SIG-M5 treated with dmso at 0.1 percent for 504 hours (cell line): ENCODE results near the gene FFAR1.
"Not testable (repeated sequence)": the region's sequence is repeated elsewhere in the genome, so short reads cannot be mapped to it uniquely, and the experiment has no call there.

Experiments used
- DNase-seq: peaks from one replicate; lab custom pipeline; 2025; ENCODE audit not compliant: unreplicated experiment; lab: John Stamatoyannopoulos, UW

Gene FFAR1

DNA sequence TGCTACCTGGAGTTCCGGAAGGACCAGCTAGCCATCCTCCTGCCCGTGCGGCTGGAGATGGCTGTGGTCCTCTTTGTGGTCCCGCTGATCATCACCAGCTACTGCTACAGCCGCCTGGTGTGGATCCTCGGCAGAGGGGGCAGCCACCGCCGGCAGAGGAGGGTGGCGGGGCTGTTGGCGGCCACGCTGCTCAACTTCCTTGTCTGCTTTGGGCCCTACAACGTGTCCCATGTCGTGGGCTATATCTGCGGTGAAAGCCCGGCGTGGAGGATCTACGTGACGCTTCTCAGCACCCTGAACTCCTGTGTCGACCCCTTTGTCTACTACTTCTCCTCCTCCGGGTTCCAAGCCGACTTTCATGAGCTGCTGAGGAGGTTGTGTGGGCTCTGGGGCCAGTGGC is 11.7 kb downstream of the FFAR1 start:
- not testable (repeated sequence) for DNase-seq

DNA sequence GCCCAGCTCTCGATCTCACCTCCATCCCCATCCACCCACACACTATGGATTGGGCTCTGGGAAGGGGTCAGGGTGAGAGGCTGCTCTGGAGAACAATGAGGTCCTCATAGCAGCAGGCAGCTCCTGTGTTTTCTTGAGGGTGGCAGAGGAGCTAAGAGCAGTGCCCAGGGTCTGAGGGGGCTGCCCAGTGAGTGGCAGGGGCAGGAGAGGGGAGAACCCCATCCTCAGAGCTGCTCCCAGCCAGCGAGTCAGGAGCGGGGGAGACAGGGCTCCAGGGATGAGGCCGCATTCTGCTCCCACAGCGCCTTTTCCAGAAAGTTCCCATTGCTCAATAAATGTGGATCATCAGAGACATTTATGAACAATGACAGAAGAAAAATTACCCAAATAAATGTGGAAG is 12.4 kb downstream of the FFAR1 start:
- DNase-seq = not testable (repeated sequence)

DNA sequence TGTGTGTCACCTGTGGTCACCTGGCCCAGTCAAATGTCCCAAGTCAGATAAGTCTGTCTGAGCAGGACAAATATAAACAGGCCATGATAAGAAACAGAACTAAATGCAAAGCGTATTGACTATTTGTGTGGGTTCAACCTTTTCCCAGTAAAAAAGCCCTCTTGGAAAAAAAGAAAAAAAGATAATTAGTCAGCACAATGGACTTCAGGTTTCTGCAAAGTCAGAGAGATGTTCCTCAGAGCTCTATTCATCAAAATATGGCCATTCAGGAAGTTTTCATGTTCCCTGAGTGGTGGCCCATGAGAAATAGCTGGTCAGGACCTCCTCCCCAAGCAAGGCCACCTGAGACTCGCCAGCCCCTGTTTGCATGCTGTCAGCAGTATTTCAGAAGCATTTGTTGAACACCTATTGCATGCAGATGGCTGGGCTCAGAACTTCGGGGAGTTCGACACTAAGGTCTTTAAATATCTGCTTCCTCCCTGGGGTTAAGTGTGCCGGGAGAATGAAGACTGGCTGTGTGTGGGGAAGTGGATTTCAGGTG is 13.2 kb downstream of the FFAR1 start:
- no peak for DNase-seq

DNA sequence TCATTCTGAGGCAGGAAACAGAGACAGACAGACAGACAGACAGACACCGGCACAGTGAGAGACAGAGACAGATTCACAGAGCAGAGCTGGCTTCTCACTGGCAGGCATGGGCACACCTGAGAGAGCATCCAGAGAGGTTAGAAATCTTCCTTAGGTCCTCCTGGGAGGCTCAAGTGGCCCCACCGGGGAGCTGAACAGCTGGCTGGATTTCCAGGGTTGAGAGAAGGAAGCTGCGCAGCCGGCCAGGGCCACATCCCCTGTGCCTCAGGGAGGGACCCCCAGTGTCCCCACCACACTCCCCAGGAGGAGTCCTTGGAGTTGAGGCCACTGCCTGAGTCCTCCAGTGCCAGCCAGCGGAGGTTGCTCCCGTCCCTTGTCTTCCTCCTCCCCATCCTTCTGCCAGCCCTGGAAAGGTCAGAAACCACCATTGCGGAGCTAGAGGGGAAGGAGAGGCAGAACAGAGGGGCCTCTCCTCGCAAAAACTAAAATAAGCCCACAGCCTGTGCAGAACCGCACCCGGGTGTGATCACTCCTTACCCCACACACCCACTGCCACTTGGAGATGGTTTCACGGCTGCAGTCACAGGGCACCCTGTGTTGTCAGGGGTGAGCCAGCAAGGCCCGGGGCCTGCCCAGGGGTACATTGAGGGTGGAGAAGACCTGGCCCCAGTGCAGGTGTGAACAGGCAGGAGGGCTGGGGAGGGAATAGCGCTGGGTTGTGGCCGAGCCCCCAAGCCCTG is 14.7 kb downstream of the FFAR1 start:
- no peak for DNase-seq

DNA sequence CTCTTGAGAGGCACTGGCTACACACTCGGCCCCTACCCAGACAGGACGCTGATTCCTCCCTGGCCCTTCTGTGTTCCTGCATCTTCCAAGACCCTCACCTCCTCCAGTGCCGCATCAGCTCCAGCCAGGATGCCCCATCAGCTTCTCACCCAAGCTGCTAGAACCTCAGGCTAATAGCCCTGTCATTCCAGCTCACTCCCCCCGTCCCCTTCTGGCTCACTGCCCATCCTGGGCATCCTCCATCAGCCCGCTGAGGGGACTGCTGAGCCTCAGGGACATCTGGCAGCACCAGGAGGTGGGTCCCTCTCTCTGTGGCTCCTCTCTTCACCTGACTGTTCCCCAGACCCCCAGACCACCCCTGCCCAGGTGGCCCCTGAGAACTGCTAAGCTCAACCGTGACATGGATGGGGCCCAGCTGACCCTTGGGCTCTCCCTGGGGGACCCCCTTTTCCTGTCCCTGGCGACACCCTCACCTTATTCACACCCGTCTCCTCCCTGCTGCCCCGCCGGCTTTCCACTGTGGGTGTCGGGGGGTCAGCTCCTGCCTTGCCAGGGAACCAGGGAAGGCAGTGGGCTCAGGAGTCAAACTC is 15.4 kb downstream of the FFAR1 start:
- no peak for DNase-seq

GRCh38 chr19:35363711-35364425 is 16.2 kb downstream of the FFAR1 start:
- DNase-seq = no peak

DNA sequence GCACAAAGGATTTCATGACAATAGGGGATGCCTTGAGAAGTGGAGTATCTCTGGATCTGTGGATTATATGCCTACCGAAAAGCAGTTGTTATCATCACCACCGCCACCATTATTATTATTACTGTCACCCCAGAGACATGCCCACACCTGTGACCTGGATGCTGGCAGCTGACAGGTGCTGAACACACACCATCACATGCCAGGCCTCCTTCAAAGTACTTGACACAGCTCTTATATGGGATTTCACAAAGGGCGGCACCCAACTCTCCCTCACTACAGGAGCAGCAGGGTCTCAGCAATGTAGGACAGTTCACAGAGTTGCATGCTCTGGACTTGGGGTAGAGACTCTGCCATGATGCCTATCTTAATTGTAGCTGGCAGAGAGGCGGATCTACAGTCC is 17.6 kb downstream of the FFAR1 start:
- no peak for DNase-seq

DNA sequence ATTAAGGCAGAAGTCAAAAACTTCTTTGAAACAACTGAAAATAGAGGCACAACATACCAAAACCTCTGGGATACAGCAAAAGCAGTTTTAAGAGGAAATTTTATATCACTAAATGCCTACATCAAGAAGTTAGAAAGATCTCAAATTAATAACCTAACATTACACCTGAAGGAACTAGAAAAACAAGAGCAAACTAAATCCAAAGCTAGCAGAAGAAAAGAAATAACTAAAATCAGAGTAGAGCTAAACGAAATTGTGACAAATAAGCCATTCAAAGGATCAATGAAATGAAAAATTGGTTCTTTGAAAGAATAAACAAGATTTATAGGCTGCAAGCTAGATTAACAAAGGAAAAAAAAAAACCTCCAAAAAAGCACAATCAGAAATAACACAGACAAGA is 20.7 kb downstream of the FFAR1 start:
- DNase-seq = no peak

DNA sequence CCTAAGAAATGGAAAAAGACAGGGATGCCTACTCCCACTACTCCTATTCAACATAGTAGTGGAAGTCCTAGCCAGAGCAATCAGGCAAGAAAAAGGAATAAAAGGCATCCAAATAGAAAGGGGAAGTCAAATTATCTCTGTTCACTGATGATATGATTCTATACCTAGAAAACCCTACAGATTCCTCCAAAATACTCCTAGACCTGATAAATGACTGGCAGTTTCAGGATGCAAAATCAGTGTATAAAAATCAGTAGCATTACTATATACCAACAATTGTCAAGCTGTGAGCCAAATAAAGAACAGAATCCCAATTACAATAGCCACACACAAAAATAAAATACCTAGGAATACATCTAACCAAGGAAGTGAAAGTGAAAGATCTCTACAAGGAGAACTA is 21.8 kb downstream of the FFAR1 start:
- DNase-seq = no peak

DNA sequence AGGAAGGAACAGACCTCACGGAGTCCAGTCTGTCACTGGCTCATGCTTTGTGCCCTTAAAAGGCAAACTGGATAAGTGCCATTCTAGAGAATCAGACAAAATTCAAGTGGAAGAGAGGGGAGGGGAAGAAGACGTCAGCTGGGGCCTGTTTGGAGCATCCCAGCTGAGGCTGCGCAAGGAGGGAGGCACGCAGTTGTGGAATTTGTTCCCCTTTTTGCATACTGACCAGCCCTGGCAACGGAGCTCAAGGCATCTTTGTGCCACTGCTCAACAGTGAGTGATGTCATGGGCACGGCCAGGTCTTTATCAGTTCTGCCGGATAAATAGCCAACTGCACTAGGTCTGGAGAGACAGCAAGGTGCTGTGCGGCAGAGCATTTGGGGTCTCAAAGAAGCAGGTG is 23.0 kb downstream of the FFAR1 start, which contains the start of gene GPR42:
TSS of gene GPR42 (plus strand) at position 347 of the 400 bp plus-strand sequence. CDS start 292 bp downstream, outside the sequence.
- no peak for DNase-seq

DNA sequence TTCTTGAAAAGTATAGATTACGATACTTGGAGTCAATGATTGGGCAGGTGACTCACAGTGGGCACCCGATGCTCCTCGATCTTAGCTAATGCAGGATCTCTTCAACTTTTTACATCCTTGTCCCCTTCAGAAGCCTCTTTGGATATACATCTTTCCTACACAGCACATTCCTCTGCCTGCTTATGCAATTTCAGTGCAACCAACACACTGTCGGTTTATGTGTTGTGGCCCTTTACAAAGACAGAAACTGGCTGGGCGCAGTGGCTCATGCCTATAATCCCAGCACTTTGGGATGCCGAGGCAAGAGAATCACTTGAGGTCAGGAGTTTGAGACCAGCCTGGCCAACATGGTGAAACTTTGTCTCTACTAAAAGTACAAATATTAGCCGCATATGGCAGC is 25.8 kb downstream of the FFAR1 start:
- no peak for DNase-seq

DNA sequence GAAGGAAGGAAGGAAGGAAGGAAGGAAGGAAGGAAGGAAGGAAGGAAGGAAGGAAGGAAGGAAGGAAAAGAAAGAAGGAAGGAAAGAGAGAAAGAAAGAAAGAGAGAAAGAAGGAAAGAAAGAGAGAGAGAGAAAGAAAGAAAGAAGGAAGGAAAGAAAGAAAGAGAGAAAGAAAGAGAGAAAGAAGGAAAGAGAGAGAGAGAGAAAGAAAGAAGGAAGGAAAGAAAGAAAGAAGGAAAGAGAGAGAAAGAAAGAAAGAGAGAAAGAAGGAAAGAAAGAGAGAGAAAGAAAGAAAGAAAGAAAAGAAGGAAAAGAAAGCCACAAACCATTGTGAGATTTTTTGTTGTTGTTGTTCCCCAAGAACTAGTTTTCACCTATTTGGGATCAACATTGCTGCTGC is 26.3 kb downstream of the FFAR1 start:
- DNase-seq = not testable (repeated sequence)

DNA sequence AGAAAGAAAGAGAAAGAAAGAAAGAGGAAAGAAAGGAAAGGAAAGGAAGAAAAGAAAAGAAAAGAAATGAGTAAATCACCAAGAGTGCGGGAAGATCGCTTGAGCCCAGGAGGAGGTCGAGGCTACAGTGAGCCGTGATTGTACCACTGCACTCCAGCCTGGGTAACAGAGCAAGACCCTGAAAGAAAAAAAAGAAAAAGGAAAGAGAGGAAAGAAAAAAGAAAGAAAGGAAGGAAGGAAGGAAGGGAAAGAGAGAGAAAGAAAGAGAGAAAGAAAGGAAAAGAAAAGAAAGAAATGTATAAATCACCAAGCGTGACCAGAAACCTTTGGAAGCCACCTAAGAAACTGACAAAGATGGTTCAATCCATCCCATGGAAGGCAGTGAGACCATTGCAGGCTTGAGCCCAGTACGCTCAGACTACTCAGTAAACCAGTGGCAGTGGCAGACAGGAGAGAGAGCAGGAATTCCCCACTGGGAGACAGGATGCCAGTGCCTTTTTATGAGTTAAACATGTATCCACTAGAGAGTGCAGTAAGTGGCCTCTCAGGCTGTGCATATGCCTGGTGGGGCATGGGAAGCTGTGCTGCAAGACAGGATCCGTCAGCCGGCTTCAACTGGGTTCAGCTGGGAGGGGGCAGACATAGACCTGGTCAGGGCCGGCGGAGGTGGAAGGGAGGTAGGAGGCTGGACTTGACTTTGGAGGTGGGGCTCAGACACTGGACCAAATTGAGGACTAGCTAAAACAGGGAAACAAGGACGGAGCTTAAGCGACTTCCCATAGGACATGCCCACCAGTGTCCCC is 28.0 kb downstream of the FFAR1 start:
- no peak for DNase-seq

DNA sequence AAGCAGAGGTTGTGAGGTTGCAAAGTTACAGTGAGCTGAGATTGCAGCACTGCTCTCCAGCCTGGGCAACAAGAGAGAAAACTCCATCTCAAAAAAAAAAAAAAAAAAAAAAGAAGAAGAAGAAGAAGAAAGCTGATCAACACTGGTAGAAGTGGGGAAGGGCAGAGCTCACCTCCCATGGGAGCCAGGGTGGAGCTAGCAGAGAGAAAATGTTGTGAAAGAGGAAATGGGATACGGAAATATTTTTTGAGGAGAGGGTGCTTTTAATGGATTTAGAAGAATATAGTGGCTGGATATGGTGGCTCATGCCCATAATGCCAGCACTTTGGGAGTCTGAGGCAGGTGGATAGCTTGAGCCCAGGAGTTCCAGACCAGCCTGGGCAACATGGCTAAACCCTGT is 30.0 kb downstream of the FFAR1 start:
- no peak for DNase-seq

- no peak for DNase-seq
These were observed 30.7 kb downstream of the FFAR1 start for GRCh38 chr19:35378356-35378755.

DNA sequence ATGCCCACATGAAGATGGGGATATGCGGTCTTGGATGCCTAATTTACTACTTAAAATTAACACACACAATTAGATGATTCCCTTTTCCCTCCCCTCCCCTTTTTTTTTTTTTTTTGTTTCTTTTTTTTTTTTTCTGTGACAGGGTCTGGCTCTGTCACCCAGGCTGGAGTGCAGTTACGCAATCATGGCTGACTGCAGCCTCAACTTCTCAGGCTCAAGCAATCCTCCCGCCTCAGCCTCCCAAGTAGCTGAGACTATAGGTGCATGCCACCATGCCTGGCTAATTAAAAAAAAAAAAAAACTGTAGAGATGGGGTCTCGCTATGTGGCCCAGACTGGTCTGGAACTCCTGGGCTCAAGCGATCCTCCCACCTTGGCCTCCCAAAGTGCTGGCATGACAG is 31.8 kb downstream of the FFAR1 start:
- DNase-seq = not testable (repeated sequence)

DNA sequence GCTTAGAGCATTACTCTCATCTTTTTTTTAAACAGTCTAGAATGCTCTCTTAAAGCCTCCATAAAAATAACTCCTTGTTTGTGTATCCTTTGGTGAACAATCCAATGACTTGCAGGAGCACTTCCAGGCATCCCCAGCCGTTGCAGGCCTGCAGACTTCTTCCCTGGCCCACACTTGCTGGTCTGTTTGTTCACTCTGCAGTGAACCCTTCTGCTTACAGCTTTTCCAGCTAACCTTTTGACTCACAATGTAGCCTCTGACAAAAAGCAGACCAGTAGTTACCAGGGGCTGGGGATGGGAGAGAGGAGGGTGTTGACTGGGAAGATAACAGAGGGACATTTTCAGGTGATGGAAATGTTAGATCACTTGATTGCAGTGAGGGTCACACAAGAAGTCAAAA is 32.3 kb downstream of the FFAR1 start:
- DNase-seq = no peak

GRCh38 chr19:35380450-35381124 is 32.9 kb downstream of the FFAR1 start:
- no peak for DNase-seq

- no peak for DNase-seq
These were observed 33.6 kb downstream of the FFAR1 start for GRCh38 chr19:35381318-35381717.

- no peak for DNase-seq
These were observed 34.2 kb downstream of the FFAR1 start for GRCh38 chr19:35381926-35382325.

DNA sequence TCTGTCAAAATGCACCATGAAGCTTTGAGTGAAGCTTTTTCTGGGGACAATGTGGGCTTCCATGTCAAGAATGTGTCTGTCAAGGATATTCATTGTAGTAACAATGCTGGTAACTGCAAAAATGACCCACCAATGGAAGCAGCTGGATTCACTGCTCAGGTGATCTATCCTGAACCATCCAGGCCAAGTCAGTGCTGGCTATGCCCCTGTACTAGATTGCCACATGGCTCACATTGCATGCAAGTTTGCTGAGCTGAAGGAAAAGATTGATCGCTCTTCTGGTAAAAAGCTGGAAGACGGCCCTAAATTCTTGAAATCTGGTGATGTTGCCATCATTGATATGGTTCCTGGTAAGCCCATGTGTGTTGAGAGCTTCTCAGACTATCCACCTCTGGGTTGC is 35.8 kb downstream of the FFAR1 start:
- no peak for DNase-seq
